IPS-NIHi11 (cell line): ENCODE data around the gene IFNA7.
"Not testable (repeated sequence)": the region's sequence is repeated elsewhere in the genome, so short reads cannot be mapped to it uniquely, and the experiment has no call there.

Experiments used
- DNase-seq: peaks from one replicate; pipeline ENCODE4 v3.0.0; 2012; ENCODE audit warnings: mixed read lengths, low spot score

The IFNA7 gene

GRCh38 chr9:21174671-21175070 is 27.3 kb downstream of the IFNA7 start:
- no peak for DNase-seq

GRCh38 chr9:21172156-21172555 is 29.8 kb downstream of the IFNA7 start:
- no peak for DNase-seq

- no peak for DNase-seq
Observed at GRCh38 chr9:21171351-21171750, 30.7 kb downstream of the IFNA7 start.

- DNase-seq = not testable (repeated sequence)
Observed at GRCh38 chr9:21166560-21166959, 35.4 kb downstream of the IFNA7 start, which contains the start of gene IFNA21. TSS of gene IFNA21 (minus strand) at chr9:21166660. CDS start at chr9:21166612, 48 bp downstream.

- DNase-seq = no peak
Observed at GRCh38 chr9:21165516-21165915, 36.5 kb downstream of the IFNA7 start.

- no peak for DNase-seq
Observed at GRCh38 chr9:21160178-21160577, 41.8 kb downstream of the IFNA7 start.

- DNase-seq = no peak
Observed at GRCh38 chr9:21155501-21155900, 46.5 kb downstream of the IFNA7 start.

- peak; percentile 45 for DNase-seq
Observed at GRCh38 chr9:21154018-21154608, 47.9 kb downstream of the IFNA7 start.

GRCh38 chr9:21153336-21154017 is 48.5 kb downstream of the IFNA7 start:
- DNase-seq = no peak
